ENCODE data around the gene MAN2A2.

The MAN2A2 gene

GRCh38 chr15:90859234-90860131 lies 43.6 kb upstream of the MAN2A2 start:
- Histone ChIP-seq H3K79me2 (ENCODE audit: control insufficient read depth, insufficient read depth, low read length, poor library complexity) (no peaks in the 10 kb centered on the region), H3K9me3 (ENCODE audit: insufficient read depth, low read depth, low read length) (no peaks in the 10 kb centered on the region), H4K12ac (ENCODE audit: low read depth, low read length) (no peak overlapping the region), H4K91ac (ENCODE audit: low read depth, low read length) (peak overlapping the region; percentile 25), H3K4ac (ENCODE audit: low read depth, low read length) (no peak overlapping the region), H4K8ac (ENCODE audit: low read depth, low read length) (peak overlapping the region; percentile 36), H3K79me1 (ENCODE audit: low read length) (peaks cover 8% of the 10 kb centered on the region), H2AK5ac (ENCODE audit: low read length) (no peak overlapping the region), H2AFZ (ENCODE audit: insufficient read depth, low read length, poor library complexity) (no peak overlapping the region), H3K18ac (ENCODE audit: low read length) (peak overlapping the region; percentile 42), H3K9ac (ENCODE audit: low read length) (no peak overlapping the region), H3K4me3 (ENCODE audit: low read depth, low read length) (no peak overlapping the region), H3K36me3 (ENCODE audit: control insufficient read depth in 1 of 2, insufficient read depth in 2 of 2, low read length in 2 of 2) (no peaks in the 10 kb centered on the region), H3K27ac (ENCODE audit: low read depth, low read length) (peak overlapping the region; percentile 70), H3K27me3 (ENCODE audit: insufficient read depth, low read length) (no peaks in the 10 kb centered on the region), H2BK120ac (ENCODE audit: insufficient read depth, low read length, poor library complexity) (peak overlapping the region; percentile 21), H2BK12ac (ENCODE audit: low read length) (peak overlapping the region; percentile 87), H3K4me2 (ENCODE audit: low read length) (no peak overlapping the region), H2BK5ac (ENCODE audit: low read depth, low read length, poor library complexity) (peak overlapping the region; percentile 47), H3K4me1 (ENCODE audit: control insufficient read depth in 1 of 2, insufficient read depth in 2 of 2, low read length in 2 of 2) (peaks cover 19 to 24% of the 10 kb centered on the region in 2 experiments), H3K14ac (ENCODE audit: low read length) (peak overlapping the region; percentile 41), H3K23ac (ENCODE audit: low read length) (no peak overlapping the region)
- no CpG with 5 or more reads among the region's 10 CpGs for WGBS (ENCODE audit: extremely low coverage, insufficient coverage, insufficient read length)
- DNase-seq, result peak in 1 of 2 donors; percentile 20

- Histone ChIP-seq H3K79me1 (ENCODE audit: low read length) (peaks cover 8% of the 10 kb centered on the region), H3K4me2 (ENCODE audit: low read length) (no peak overlapping the region), H3K23ac (ENCODE audit: low read length) (no peak overlapping the region), H3K18ac (ENCODE audit: low read length) (no peak overlapping the region), H3K4me3 (ENCODE audit: low read depth, low read length) (no peak overlapping the region), H3K9me3 (ENCODE audit: insufficient read depth, low read depth, low read length) (no peaks in the 10 kb centered on the region), H2BK120ac (ENCODE audit: insufficient read depth, low read length, poor library complexity) (no peak overlapping the region), H3K9ac (ENCODE audit: low read length) (no peak overlapping the region), H2BK12ac (ENCODE audit: low read length) (peak overlapping the region; percentile 11), H4K91ac (ENCODE audit: low read depth, low read length) (no peak overlapping the region), H2AFZ (ENCODE audit: insufficient read depth, low read length, poor library complexity) (no peak overlapping the region), H2BK5ac (ENCODE audit: low read depth, low read length, poor library complexity) (peak overlapping the region; percentile 0), H2AK5ac (ENCODE audit: low read length) (peak overlapping the region; percentile 33), H3K4ac (ENCODE audit: low read depth, low read length) (no peak overlapping the region), H4K8ac (ENCODE audit: low read depth, low read length) (no peak overlapping the region), H4K12ac (ENCODE audit: low read depth, low read length) (no peak overlapping the region), H3K27ac (ENCODE audit: low read depth, low read length) (no peak overlapping the region), H3K36me3 (ENCODE audit: control insufficient read depth in 1 of 2, insufficient read depth in 2 of 2, low read length in 2 of 2) (no peaks in the 10 kb centered on the region), H3K4me1 (ENCODE audit: control insufficient read depth in 1 of 2, insufficient read depth in 2 of 2, low read length in 2 of 2) (peaks cover 19 to 24% of the 10 kb centered on the region in 2 experiments), H3K79me2 (ENCODE audit: control insufficient read depth, insufficient read depth, low read length, poor library complexity) (no peaks in the 10 kb centered on the region), H3K14ac (ENCODE audit: low read length) (no peak overlapping the region), H3K27me3 (ENCODE audit: insufficient read depth, low read length) (no peaks in the 10 kb centered on the region)
- WGBS (ENCODE audit: extremely low coverage, insufficient coverage, insufficient read length), result no CpG with 5 or more reads among the region's 7 CpGs
- peak in 1 of 2 donors; percentile 41 for DNase-seq
Observed at GRCh38 chr15:90860450-90860849, 42.7 kb upstream of the MAN2A2 start.

GRCh38 chr15:90860942-90861675 lies 42.0 kb upstream of the MAN2A2 start:
- no peak for DNase-seq
- Histone ChIP-seq H3K79me2 (ENCODE audit: control insufficient read depth, insufficient read depth, low read length, poor library complexity) (no peaks in the 10 kb centered on the region), H4K91ac (ENCODE audit: low read depth, low read length) (no peak overlapping the region)

GRCh38 chr15:90862487-90862886 lies 40.6 kb upstream of the MAN2A2 start:
- no peaks in the 10 kb centered on the region for H3K36me3 ChIP-seq (ENCODE audit: control insufficient read depth in 1 of 2, insufficient read depth in 2 of 2, low read length in 2 of 2)
- no peaks in the 10 kb centered on the region for H3K79me2 ChIP-seq (ENCODE audit: control insufficient read depth, insufficient read depth, low read length, poor library complexity)
- no peak overlapping the region for H3K14ac ChIP-seq (ENCODE audit: low read length)
- H2AK5ac ChIP-seq (ENCODE audit: low read length), result no peak overlapping the region
- H2AFZ ChIP-seq (ENCODE audit: insufficient read depth, low read length, poor library complexity), result no peak overlapping the region
- H3K4me3 ChIP-seq (ENCODE audit: low read depth, low read length), result no peak overlapping the region
- H3K27me3 ChIP-seq (ENCODE audit: insufficient read depth, low read length), result no peaks in the 10 kb centered on the region
- no peaks in the 10 kb centered on the region for H3K9me3 ChIP-seq (ENCODE audit: insufficient read depth, low read depth, low read length)
- H3K79me1 ChIP-seq (ENCODE audit: low read length), result peaks cover 8% of the 10 kb centered on the region
- no peak overlapping the region for H4K12ac ChIP-seq (ENCODE audit: low read depth, low read length)
- no peak overlapping the region for H3K27ac ChIP-seq (ENCODE audit: low read depth, low read length)
- H2BK5ac ChIP-seq (ENCODE audit: low read depth, low read length, poor library complexity), result no peak overlapping the region
- no CpG with 5 or more reads among the region's 6 CpGs for WGBS (ENCODE audit: extremely low coverage, insufficient coverage, insufficient read length)
- H2BK120ac ChIP-seq (ENCODE audit: insufficient read depth, low read length, poor library complexity), result no peak overlapping the region
- H3K4me1 ChIP-seq (ENCODE audit: control insufficient read depth in 1 of 2, insufficient read depth in 2 of 2, low read length in 2 of 2), result peaks cover 11 to 15% of the 10 kb centered on the region in 2 experiments
- H3K18ac ChIP-seq (ENCODE audit: low read length), result no peak overlapping the region
- no peak overlapping the region for H3K23ac ChIP-seq (ENCODE audit: low read length)
- peak overlapping the region; percentile 51 for H2BK12ac ChIP-seq (ENCODE audit: low read length)
- no peak overlapping the region for H4K91ac ChIP-seq (ENCODE audit: low read depth, low read length)
- H4K8ac ChIP-seq (ENCODE audit: low read depth, low read length), result no peak overlapping the region
- H3K9ac ChIP-seq (ENCODE audit: low read length), result no peak overlapping the region
- no peak overlapping the region for H3K4me2 ChIP-seq (ENCODE audit: low read length)
- no peak overlapping the region for H3K4ac ChIP-seq (ENCODE audit: low read depth, low read length)
- DNase-seq, result no peak

More at GRCh38 chr15:90860942-90861675, 42.0 kb upstream of the MAN2A2 start:
- no peak overlapping the region for H3K4me2 ChIP-seq (ENCODE audit: low read length)
- no peak overlapping the region for H2AFZ ChIP-seq (ENCODE audit: insufficient read depth, low read length, poor library complexity)
- H3K23ac ChIP-seq (ENCODE audit: low read length), result no peak overlapping the region
- peak overlapping the region; percentile 33 for H3K18ac ChIP-seq (ENCODE audit: low read length)
- WGBS (ENCODE audit: extremely low coverage, insufficient coverage, insufficient read length), result no CpG with 5 or more reads among the region's 14 CpGs
- no peak overlapping the region for H3K4me3 ChIP-seq (ENCODE audit: low read depth, low read length)
- H3K14ac ChIP-seq (ENCODE audit: low read length), result no peak overlapping the region
- H2BK12ac ChIP-seq (ENCODE audit: low read length), result peak overlapping the region; percentile 11
- peak overlapping the region; percentile 18 for H2AK5ac ChIP-seq (ENCODE audit: low read length)
- no peak overlapping the region for H4K12ac ChIP-seq (ENCODE audit: low read depth, low read length)
- H3K36me3 ChIP-seq (ENCODE audit: control insufficient read depth in 1 of 2, insufficient read depth in 2 of 2, low read length in 2 of 2), result no peaks in the 10 kb centered on the region
- H3K79me1 ChIP-seq (ENCODE audit: low read length), result peaks cover 8% of the 10 kb centered on the region
- H3K9ac ChIP-seq (ENCODE audit: low read length), result no peak overlapping the region
- no peaks in the 10 kb centered on the region for H3K9me3 ChIP-seq (ENCODE audit: insufficient read depth, low read depth, low read length)
- H3K4ac ChIP-seq (ENCODE audit: low read depth, low read length), result no peak overlapping the region
- no peak overlapping the region for H3K27ac ChIP-seq (ENCODE audit: low read depth, low read length)
- no peaks in the 10 kb centered on the region for H3K27me3 ChIP-seq (ENCODE audit: insufficient read depth, low read length)
- H4K8ac ChIP-seq (ENCODE audit: low read depth, low read length), result no peak overlapping the region
- H2BK5ac ChIP-seq (ENCODE audit: low read depth, low read length, poor library complexity), result peak overlapping the region; percentile 0
- no peak overlapping the region for H2BK120ac ChIP-seq (ENCODE audit: insufficient read depth, low read length, poor library complexity)
- H3K4me1 ChIP-seq (ENCODE audit: control insufficient read depth in 1 of 2, insufficient read depth in 2 of 2, low read length in 2 of 2), result peaks cover 19 to 24% of the 10 kb centered on the region in 2 experiments
